NCI-H748 treated with DMSO at 0.1 percent for 48 hours (cell line): ENCODE data around the gene TMCO4.
"Not testable (repeated sequence)": the region's sequence is repeated elsewhere in the genome, so short reads cannot be mapped to it uniquely, and the experiment has no call there.

Source experiments
- DNase-seq: peaks from one replicate; lab custom pipeline; 2025; lab: John Stamatoyannopoulos, UW

The TMCO4 gene

GRCh38 chr1:19655718-19656080 lies 144.0 kb downstream of the TMCO4 start:
- no peak for DNase-seq

GRCh38 chr1:19654886-19655717 lies 144.6 kb downstream of the TMCO4 start:
- no peak for DNase-seq

- no peak for DNase-seq
Measured at GRCh38 chr1:19654386-19654785, 145.3 kb downstream of the TMCO4 start.

GRCh38 chr1:19651141-19651737 lies 148.5 kb downstream of the TMCO4 start:
- DNase-seq: no peak

GRCh38 chr1:19650416-19651140 lies 149.1 kb downstream of the TMCO4 start:
- no peak for DNase-seq

GRCh38 chr1:19648689-19649088 lies 151.0 kb downstream of the TMCO4 start:
- DNase-seq: peak; percentile 4

- DNase-seq: no peak
Measured at GRCh38 chr1:19648239-19648638, 151.5 kb downstream of the TMCO4 start.

GRCh38 chr1:19647643-19648042 lies 152.1 kb downstream of the TMCO4 start:
- DNase-seq: no peak

GRCh38 chr1:19646377-19647319 lies 153.1 kb downstream of the TMCO4 start:
- DNase-seq: no peak

- DNase-seq: no peak
Measured at GRCh38 chr1:19645411-19646251, 154.1 kb downstream of the TMCO4 start.

GRCh38 chr1:19644681-19645410 lies 154.9 kb downstream of the TMCO4 start:
- peak; percentile 2 for DNase-seq

- no peak for DNase-seq
Measured at GRCh38 chr1:19644395-19644680, 155.4 kb downstream of the TMCO4 start.

- DNase-seq: no peak
Measured at GRCh38 chr1:19643602-19644394, 155.9 kb downstream of the TMCO4 start, which contains the start of gene NBL1. NBL1 (plus strand) TSS chr1:19644311; CDS start chr1:19655031, 10,720 bp downstream.

GRCh38 chr1:19643121-19643520 lies 156.6 kb downstream of the TMCO4 start:
- DNase-seq: no peak

- DNase-seq: no peak
Measured at GRCh38 chr1:19640363-19641316, 159.1 kb downstream of the TMCO4 start.

GRCh38 chr1:19639999-19640362 lies 159.7 kb downstream of the TMCO4 start:
- DNase-seq: no peak

- not testable (repeated sequence) for DNase-seq
Measured at GRCh38 chr1:19639228-19639627, 160.5 kb downstream of the TMCO4 start.

GRCh38 chr1:19637606-19638005 lies 162.1 kb downstream of the TMCO4 start:
- DNase-seq: no peak
